GM21717 (cell line): ENCODE data around the gene RPL36.
A peak's percentile ranks its signal among the peaks of the same experiment; 100 is the strongest.

Experiments
- ATAC-seq: cut with Tn5 transposase; IDR thresholded peaks from one replicate; pipeline ENCODE4 v1.9.1; 2021; ENCODE audit warnings: mild to moderate bottlenecking, moderate library complexity; ENCODE audit not compliant: unreplicated experiment

The RPL36 gene

GRCh38 chr19:5690125-5690954, at the start of gene RPL36:
Gene RPL36 (plus strand): TSS chr19:5690295. CDS start chr19:5690508, 213 bp downstream.
- ATAC-seq, result peak; percentile 31

- no peak for ATAC-seq
Measured at GRCh38 chr19:5641171-5641570, 48.9 kb upstream of the RPL36 start.

GRCh38 chr19:5642204-5642603, 47.9 kb upstream of the RPL36 start:
- no peak for ATAC-seq

- no peak for ATAC-seq
Measured at GRCh38 chr19:5643060-5643459, 47.0 kb upstream of the RPL36 start.

- ATAC-seq, result no peak
Measured at GRCh38 chr19:5644037-5644436, 46.1 kb upstream of the RPL36 start.

- ATAC-seq, result no peak
Measured at GRCh38 chr19:5645409-5645808, 44.7 kb upstream of the RPL36 start.

GRCh38 chr19:5646703-5647102, 43.4 kb upstream of the RPL36 start:
- no peak for ATAC-seq

GRCh38 chr19:5648464-5648863, 41.6 kb upstream of the RPL36 start:
- ATAC-seq, result no peak

GRCh38 chr19:5651361-5651760, 38.7 kb upstream of the RPL36 start:
- ATAC-seq, result no peak

- no peak for ATAC-seq
Measured at GRCh38 chr19:5652261-5652660, 37.8 kb upstream of the RPL36 start.

GRCh38 chr19:5654931-5655330, 35.2 kb upstream of the RPL36 start:
- no peak for ATAC-seq

GRCh38 chr19:5655412-5655811, 34.7 kb upstream of the RPL36 start:
- ATAC-seq, result no peak

- no peak for ATAC-seq
Measured at GRCh38 chr19:5661483-5661882, 28.6 kb upstream of the RPL36 start.

GRCh38 chr19:5663904-5664303, 26.2 kb upstream of the RPL36 start:
- ATAC-seq, result no peak

GRCh38 chr19:5664515-5664914, 25.6 kb upstream of the RPL36 start:
- no peak for ATAC-seq

GRCh38 chr19:5665781-5666513, 24.1 kb upstream of the RPL36 start:
- no peak for ATAC-seq

- no peak for ATAC-seq
Measured at GRCh38 chr19:5666921-5667610, 23.0 kb upstream of the RPL36 start.

GRCh38 chr19:5667751-5668271, 22.3 kb upstream of the RPL36 start:
- ATAC-seq, result no peak

GRCh38 chr19:5669212-5669611, 20.9 kb upstream of the RPL36 start:
- ATAC-seq, result no peak

GRCh38 chr19:5671600-5671999, 18.5 kb upstream of the RPL36 start:
- no peak for ATAC-seq

- no peak for ATAC-seq
Measured at GRCh38 chr19:5672708-5673459, 17.2 kb upstream of the RPL36 start.
